ENCODE data around the gene SCAMP4. TPM values are rescaled to one million over a fixed set of nuclear protein-coding genes. Genes with fewer than 3 reads are reported as not detected.

SCAMP4 gene
- total and polyA plus RNA-seq, 9 of the 15 experiments (the other 6 are each of a cell fraction or from before 2014, with no cell fraction given), result 0.81 to 45.9 (median 12.8) TPM

DNA sequence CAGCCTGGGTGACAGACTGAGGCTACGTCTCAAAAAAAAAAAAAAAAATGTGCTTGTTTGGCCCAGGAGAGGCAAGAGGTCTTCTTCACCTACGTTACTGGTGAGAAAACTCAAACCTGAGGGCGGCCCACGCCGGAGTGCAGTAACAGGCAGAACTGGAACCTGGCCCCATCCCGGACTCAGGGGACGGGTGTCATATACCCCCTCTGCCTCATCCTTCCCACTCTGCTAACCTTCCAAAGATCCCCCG, 414 bp upstream of the SCAMP4 start (continued):
- TF ChIP-seq TFAP4 (CRISPR knock-in tag; IDR thresholded peaks at IDR 0.05; ENCODE audit: borderline replicate concordance) (no peak), SMARCA5 (IDR thresholded peaks at IDR 0.05) (no peak), HOXB6 (CRISPR knock-in tag; IDR thresholded peaks at IDR 0.05; ENCODE audit: borderline replicate concordance) (no peak), TARDBP (IDR thresholded peaks at IDR 0.05) (no peak), PURB (CRISPR knock-in tag; IDR thresholded peaks at IDR 0.05; ENCODE audit: low read depth) (no peak), DIDO1 (tag; IDR thresholded peaks at IDR 0.05; ENCODE audit: low read depth) (no peak), CHD1 (IDR thresholded peaks at IDR 0.05; ENCODE audit: low read length) (peak; percentile 63), POLR2AphosphoS2 (IDR thresholded peaks at IDR 0.05; ENCODE audit: low read length) (no peak), PHB2 (IDR thresholded peaks at IDR 0.05; ENCODE audit: low read depth) (0 out of 2 replicates have a peak, but pooled peaks have one; percentile 24), NR2C2 (CRISPR knock-in tag; IDR thresholded peaks at IDR 0.05) (no peak), NR2C2 (tag; IDR thresholded peaks at IDR 0.05) (no peak), CBFB (CRISPR knock-in tag; IDR thresholded peaks at IDR 0.05) (no peak), NR2C1 (IDR thresholded peaks at IDR 0.05) (0 out of 2 replicates have a peak, but pooled peaks have one; percentile 14), NR2C1 (tag; IDR thresholded peaks at IDR 0.05) (no peak), PRMT5 (CRISPR knock-in tag; IDR thresholded peaks at IDR 0.05) (no peak), ELK3 (CRISPR knock-in tag; IDR thresholded peaks at IDR 0.05) (no peak)
- TF ChIP-seq, protein P1, sequence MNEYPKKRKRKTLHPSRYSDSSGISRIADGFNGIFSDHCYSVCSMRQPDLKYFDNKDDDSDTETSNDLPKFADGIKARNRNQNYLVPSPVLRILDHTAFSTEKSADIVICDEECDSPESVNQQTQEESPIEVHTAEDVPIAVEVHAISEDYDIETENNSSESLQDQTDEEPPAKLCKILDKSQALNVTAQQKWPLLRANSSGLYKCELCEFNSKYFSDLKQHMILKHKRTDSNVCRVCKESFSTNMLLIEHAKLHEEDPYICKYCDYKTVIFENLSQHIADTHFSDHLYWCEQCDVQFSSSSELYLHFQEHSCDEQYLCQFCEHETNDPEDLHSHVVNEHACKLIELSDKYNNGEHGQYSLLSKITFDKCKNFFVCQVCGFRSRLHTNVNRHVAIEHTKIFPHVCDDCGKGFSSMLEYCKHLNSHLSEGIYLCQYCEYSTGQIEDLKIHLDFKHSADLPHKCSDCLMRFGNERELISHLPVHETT (CRISPR knock-in tag; conservative IDR thresholded peaks at IDR 0.05 in 1 of 2, IDR thresholded peaks at IDR 0.05 in 1 of 2), result no peak
- TF ChIP-seq, protein P2, sequence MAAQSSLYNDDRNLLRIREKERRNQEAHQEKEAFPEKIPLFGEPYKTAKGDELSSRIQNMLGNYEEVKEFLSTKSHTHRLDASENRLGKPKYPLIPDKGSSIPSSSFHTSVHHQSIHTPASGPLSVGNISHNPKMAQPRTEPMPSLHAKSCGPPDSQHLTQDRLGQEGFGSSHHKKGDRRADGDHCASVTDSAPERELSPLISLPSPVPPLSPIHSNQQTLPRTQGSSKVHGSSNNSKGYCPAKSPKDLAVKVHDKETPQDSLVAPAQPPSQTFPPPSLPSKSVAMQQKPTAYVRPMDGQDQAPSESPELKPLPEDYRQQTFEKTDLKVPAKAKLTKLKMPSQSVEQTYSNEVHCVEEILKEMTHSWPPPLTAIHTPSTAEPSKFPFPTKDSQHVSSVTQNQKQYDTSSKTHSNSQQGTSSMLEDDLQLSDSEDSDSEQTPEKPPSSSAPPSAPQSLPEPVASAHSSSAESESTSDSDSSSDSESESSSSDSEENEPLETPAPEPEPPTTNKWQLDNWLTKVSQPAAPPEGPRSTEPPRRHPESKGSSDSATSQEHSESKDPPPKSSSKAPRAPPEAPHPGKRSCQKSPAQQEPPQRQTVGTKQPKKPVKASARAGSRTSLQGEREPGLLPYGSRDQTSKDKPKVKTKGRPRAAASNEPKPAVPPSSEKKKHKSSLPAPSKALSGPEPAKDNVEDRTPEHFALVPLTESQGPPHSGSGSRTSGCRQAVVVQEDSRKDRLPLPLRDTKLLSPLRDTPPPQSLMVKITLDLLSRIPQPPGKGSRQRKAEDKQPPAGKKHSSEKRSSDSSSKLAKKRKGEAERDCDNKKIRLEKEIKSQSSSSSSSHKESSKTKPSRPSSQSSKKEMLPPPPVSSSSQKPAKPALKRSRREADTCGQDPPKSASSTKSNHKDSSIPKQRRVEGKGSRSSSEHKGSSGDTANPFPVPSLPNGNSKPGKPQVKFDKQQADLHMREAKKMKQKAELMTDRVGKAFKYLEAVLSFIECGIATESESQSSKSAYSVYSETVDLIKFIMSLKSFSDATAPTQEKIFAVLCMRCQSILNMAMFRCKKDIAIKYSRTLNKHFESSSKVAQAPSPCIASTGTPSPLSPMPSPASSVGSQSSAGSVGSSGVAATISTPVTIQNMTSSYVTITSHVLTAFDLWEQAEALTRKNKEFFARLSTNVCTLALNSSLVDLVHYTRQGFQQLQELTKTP (IDR thresholded peaks at IDR 0.05; ENCODE audit: low read depth in 1 of 2, partially characterized antibody in 2 of 2), result peak in 1 of 2 experiments; percentile 0
- TF ChIP-seq, protein P3, sequence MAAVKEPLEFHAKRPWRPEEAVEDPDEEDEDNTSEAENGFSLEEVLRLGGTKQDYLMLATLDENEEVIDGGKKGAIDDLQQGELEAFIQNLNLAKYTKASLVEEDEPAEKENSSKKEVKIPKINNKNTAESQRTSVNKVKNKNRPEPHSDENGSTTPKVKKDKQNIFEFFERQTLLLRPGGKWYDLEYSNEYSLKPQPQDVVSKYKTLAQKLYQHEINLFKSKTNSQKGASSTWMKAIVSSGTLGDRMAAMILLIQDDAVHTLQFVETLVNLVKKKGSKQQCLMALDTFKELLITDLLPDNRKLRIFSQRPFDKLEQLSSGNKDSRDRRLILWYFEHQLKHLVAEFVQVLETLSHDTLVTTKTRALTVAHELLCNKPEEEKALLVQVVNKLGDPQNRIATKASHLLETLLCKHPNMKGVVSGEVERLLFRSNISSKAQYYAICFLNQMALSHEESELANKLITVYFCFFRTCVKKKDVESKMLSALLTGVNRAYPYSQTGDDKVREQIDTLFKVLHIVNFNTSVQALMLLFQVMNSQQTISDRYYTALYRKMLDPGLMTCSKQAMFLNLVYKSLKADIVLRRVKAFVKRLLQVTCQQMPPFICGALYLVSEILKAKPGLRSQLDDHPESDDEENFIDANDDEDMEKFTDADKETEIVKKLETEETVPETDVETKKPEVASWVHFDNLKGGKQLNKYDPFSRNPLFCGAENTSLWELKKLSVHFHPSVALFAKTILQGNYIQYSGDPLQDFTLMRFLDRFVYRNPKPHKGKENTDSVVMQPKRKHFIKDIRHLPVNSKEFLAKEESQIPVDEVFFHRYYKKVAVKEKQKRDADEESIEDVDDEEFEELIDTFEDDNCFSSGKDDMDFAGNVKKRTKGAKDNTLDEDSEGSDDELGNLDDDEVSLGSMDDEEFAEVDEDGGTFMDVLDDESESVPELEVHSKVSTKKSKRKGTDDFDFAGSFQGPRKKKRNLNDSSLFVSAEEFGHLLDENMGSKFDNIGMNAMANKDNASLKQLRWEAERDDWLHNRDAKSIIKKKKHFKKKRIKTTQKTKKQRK (IDR thresholded peaks at IDR 0.05; ENCODE audit: borderline replicate concordance, low read depth, low read length), result no peak

Data from K562 (cell line).